ENCODE data around the gene SSH2. TPM values are rescaled to one million over a fixed set of nuclear protein-coding genes. Genes with fewer than 3 reads are reported as not detected.

The SSH2 gene
- total and polyA plus RNA-seq, 2 of the 13 experiments (the other 11 are each of a cell fraction or from before 2014, with no cell fraction given) = 6.0 to 6.4 TPM

DNA sequence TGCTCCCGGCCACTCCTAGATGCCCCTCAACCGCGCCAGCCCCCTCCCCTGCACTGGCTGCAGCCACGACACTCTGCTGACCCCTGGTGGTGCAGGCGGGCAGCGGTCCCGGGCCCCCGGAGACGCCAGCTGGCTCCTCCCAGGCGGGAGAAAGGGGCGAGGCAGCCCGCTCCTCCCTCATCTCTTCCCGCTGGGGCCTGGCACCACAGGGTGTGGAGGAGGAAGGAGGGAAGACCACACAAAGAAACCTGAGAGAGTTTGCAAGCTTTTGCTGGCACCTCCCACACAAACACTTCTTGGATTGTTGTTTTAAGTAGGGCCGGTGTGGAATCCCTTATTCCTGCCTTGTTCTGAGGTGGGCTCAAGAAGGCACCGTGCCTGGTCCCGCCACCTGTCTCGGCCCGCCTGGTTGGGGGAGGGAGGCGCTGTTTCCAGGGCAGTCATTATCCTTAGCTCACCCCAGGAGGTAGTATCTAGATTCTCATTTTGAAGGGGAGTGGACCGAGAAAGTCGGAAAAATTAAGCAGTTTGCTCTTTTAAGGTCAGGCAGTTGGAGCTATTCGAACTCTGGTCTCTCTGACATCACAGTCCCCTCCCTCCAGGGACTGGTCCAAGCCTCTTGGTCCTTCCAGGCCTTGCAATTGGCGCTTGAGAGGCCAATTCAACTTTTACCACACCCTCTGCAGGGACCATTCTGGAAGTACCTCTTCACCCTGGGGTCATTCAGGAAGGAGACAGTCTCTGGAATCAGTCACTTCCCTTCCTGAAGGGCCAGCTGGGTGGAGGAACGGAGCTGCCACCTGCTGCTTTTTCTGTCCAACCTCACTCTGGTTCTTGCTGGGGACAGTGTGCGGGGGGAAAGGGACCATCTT, 338.1 kb downstream of the SSH2 start (continued):
- TF ChIP-seq, protein P1, sequence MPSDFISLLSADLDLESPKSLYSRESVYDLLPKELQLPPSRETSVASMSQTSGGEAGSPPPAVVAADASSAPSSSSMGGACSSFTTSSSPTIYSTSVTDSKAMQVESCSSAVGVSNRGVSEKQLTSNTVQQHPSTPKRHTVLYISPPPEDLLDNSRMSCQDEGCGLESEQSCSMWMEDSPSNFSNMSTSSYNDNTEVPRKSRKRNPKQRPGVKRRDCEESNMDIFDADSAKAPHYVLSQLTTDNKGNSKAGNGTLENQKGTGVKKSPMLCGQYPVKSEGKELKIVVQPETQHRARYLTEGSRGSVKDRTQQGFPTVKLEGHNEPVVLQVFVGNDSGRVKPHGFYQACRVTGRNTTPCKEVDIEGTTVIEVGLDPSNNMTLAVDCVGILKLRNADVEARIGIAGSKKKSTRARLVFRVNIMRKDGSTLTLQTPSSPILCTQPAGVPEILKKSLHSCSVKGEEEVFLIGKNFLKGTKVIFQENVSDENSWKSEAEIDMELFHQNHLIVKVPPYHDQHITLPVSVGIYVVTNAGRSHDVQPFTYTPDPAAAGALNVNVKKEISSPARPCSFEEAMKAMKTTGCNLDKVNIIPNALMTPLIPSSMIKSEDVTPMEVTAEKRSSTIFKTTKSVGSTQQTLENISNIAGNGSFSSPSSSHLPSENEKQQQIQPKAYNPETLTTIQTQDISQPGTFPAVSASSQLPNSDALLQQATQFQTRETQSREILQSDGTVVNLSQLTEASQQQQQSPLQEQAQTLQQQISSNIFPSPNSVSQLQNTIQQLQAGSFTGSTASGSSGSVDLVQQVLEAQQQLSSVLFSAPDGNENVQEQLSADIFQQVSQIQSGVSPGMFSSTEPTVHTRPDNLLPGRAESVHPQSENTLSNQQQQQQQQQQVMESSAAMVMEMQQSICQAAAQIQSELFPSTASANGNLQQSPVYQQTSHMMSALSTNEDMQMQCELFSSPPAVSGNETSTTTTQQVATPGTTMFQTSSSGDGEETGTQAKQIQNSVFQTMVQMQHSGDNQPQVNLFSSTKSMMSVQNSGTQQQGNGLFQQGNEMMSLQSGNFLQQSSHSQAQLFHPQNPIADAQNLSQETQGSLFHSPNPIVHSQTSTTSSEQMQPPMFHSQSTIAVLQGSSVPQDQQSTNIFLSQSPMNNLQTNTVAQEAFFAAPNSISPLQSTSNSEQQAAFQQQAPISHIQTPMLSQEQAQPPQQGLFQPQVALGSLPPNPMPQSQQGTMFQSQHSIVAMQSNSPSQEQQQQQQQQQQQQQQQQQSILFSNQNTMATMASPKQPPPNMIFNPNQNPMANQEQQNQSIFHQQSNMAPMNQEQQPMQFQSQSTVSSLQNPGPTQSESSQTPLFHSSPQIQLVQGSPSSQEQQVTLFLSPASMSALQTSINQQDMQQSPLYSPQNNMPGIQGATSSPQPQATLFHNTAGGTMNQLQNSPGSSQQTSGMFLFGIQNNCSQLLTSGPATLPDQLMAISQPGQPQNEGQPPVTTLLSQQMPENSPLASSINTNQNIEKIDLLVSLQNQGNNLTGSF (CRISPR knock-in tag; IDR thresholded peaks at IDR 0.05) = 0 out of 2 replicates have a peak, but pooled peaks have one; percentile 13
- TF ChIP-seq GTF3A (CRISPR knock-in tag; conservative IDR thresholded peaks at IDR 0.05) = peak; percentile 81; the same call in 1 of the 2 replicates
- no peak for TF ChIP-seq ATM (IDR thresholded peaks at IDR 0.05; ENCODE audit: borderline replicate concordance)
- TF ChIP-seq SMAD1 (CRISPR knock-in tag; IDR thresholded peaks at IDR 0.05; ENCODE audit: borderline replicate concordance, low read depth) = no peak
- TF ChIP-seq MTF2 (CRISPR knock-in tag; IDR thresholded peaks at IDR 0.05; ENCODE audit: borderline replicate concordance) = no peak
- TF ChIP-seq PAWR (CRISPR knock-in tag; IDR thresholded peaks at IDR 0.05; ENCODE audit: borderline replicate concordance) = no peak
- TF ChIP-seq KDM2A (CRISPR knock-in tag; IDR thresholded peaks at IDR 0.05; ENCODE audit: borderline replicate concordance, low read depth) = peak; percentile 93
- TF ChIP-seq SP140L (CRISPR knock-in tag; IDR thresholded peaks at IDR 0.05; ENCODE audit: borderline replicate concordance) = no peak
- no peak for TF ChIP-seq ZNF460 (CRISPR knock-in tag; IDR thresholded peaks at IDR 0.05; ENCODE audit: borderline replicate concordance)
- no peak for TF ChIP-seq ZFP90 (CRISPR knock-in tag; IDR thresholded peaks at IDR 0.05; ENCODE audit: borderline replicate concordance)
- TF ChIP-seq PHF21A (CRISPR knock-in tag; IDR thresholded peaks at IDR 0.05) = peak; percentile 78; the same call in 1 of the 2 replicates
- TF ChIP-seq, protein P2, sequence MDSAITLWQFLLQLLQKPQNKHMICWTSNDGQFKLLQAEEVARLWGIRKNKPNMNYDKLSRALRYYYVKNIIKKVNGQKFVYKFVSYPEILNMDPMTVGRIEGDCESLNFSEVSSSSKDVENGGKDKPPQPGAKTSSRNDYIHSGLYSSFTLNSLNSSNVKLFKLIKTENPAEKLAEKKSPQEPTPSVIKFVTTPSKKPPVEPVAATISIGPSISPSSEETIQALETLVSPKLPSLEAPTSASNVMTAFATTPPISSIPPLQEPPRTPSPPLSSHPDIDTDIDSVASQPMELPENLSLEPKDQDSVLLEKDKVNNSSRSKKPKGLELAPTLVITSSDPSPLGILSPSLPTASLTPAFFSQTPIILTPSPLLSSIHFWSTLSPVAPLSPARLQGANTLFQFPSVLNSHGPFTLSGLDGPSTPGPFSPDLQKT (CRISPR knock-in tag; IDR thresholded peaks at IDR 0.05; ENCODE audit: borderline replicate concordance) = no peak
- no peak for TF ChIP-seq NFE2 (CRISPR knock-in tag; IDR thresholded peaks at IDR 0.05)
- TF ChIP-seq MXI1 (IDR thresholded peaks at IDR 0.05; ENCODE audit: borderline replicate concordance, low read depth, low read length) = peak; percentile 77; the same call in 2 of the 3 replicates
- TF ChIP-seq ZBTB1 (CRISPR knock-in tag; IDR thresholded peaks at IDR 0.05; ENCODE audit: borderline replicate concordance) = no peak
- 0 out of 2 replicates have a peak, but pooled peaks have one; percentile 39 for TF ChIP-seq RFXAP (CRISPR knock-in tag; IDR thresholded peaks at IDR 0.05; ENCODE audit: borderline replicate concordance)
- 0 out of 2 replicates have a peak, but pooled peaks have one; percentile 40 for TF ChIP-seq HES4 (CRISPR knock-in tag; IDR thresholded peaks at IDR 0.05; ENCODE audit: borderline replicate concordance)
- TF ChIP-seq, protein P3, sequence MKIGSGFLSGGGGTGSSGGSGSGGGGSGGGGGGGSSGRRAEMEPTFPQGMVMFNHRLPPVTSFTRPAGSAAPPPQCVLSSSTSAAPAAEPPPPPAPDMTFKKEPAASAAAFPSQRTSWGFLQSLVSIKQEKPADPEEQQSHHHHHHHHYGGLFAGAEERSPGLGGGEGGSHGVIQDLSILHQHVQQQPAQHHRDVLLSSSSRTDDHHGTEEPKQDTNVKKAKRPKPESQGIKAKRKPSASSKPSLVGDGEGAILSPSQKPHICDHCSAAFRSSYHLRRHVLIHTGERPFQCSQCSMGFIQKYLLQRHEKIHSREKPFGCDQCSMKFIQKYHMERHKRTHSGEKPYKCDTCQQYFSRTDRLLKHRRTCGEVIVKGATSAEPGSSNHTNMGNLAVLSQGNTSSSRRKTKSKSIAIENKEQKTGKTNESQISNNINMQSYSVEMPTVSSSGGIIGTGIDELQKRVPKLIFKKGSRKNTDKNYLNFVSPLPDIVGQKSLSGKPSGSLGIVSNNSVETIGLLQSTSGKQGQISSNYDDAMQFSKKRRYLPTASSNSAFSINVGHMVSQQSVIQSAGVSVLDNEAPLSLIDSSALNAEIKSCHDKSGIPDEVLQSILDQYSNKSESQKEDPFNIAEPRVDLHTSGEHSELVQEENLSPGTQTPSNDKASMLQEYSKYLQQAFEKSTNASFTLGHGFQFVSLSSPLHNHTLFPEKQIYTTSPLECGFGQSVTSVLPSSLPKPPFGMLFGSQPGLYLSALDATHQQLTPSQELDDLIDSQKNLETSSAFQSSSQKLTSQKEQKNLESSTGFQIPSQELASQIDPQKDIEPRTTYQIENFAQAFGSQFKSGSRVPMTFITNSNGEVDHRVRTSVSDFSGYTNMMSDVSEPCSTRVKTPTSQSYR (CRISPR knock-in tag; IDR thresholded peaks at IDR 0.05; ENCODE audit: borderline replicate concordance) = 0 out of 2 replicates have a peak, but pooled peaks have one; percentile 4
- 0 out of 2 replicates have a peak, but pooled peaks have one; percentile 12 for TF ChIP-seq ZMAT3 (CRISPR knock-in tag; conservative IDR thresholded peaks at IDR 0.05)

Measured in HepG2 (cell line).